D721Med (cell line): Measurements from ENCODE around the gene RTN1.

Experiments used
- DNase-seq: peaks from one replicate; pipeline ENCODE4 v3.0.0; 2011; ENCODE audit warnings: low spot score; ENCODE audit not compliant: insufficient read length
- FAIRE-seq: peaks from 2 replicates; lab custom pipeline; 2011; peaks lifted over from hg19 to GRCh38; lab: Jason Lieb, UNC
- CTCF ChIP-seq: IDR thresholded peaks from 2 replicates; pipeline ENCODE4 v1.5.1; 2012; ENCODE audit warnings: mild to moderate bottlenecking, control low read depth; ENCODE audit not compliant: insufficient read depth; ENCODE audit errors: missing control alignments

RTN1 gene, protein sequence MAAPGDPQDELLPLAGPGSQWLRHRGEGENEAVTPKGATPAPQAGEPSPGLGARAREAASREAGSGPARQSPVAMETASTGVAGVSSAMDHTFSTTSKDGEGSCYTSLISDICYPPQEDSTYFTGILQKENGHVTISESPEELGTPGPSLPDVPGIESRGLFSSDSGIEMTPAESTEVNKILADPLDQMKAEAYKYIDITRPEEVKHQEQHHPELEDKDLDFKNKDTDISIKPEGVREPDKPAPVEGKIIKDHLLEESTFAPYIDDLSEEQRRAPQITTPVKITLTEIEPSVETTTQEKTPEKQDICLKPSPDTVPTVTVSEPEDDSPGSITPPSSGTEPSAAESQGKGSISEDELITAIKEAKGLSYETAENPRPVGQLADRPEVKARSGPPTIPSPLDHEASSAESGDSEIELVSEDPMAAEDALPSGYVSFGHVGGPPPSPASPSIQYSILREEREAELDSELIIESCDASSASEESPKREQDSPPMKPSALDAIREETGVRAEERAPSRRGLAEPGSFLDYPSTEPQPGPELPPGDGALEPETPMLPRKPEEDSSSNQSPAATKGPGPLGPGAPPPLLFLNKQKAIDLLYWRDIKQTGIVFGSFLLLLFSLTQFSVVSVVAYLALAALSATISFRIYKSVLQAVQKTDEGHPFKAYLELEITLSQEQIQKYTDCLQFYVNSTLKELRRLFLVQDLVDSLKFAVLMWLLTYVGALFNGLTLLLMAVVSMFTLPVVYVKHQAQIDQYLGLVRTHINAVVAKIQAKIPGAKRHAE

DNA sequence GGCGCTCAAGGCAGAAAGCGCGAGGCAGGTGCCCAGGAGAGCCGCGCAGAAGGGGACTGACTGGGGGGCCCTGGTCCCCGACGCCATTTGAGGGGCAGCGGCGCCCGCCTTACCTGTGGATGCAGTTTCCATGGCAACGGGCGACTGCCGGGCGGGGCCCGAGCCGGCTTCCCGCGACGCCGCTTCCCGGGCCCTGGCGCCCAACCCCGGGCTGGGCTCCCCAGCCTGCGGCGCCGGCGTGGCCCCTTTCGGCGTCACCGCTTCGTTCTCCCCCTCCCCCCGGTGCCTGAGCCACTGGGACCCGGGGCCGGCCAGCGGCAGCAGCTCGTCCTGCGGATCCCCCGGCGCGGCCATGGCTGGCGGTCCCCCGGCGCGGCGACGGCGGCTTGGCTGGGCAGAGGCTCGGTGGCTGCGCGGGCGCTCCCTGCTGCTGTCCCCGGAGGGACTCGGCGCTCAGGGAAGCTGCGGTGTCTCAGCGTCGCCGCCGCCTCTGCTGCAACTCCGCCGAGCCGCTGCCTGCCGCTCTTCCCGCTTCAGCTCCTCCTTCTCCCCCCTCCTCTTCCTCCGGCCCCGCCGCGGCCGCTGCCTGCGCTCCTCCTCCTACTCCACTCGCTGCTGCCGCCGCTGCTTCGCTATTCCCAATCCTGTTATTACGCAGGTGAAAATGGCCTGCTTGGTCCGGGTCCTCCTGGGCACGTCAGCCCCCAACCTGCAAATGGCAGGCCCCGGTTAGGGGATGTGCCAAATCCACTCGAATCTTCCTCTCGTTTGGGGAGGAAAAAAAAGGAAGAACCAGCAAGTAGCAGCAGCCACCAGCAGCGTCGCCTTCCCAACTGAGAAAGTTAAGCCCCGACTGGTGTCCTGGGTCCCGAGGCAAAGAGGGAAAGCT is at the start of gene RTN1:
TSS of gene RTN1 (minus strand) at position 500 of the 889 bp plus-strand sequence. CDS start at position 354, 146 bp downstream.
- FAIRE-seq (no peak), DNase-seq (peak; percentile 18)
- no peak for TF ChIP-seq CTCF

GRCh38 chr14:59920378-59920683 is 49.8 kb upstream of the RTN1 start:
- no peak for TF ChIP-seq CTCF
- no peak for FAIRE-seq
- DNase-seq: no peak

- DNase-seq (no peak), FAIRE-seq (no peak)
- TF ChIP-seq CTCF: no peak
Observed at GRCh38 chr14:59919570-59920377, 49.2 kb upstream of the RTN1 start, which contains the start of gene LRRC9. Gene LRRC9 (plus strand): TSS chr14:59920144.

DNA sequence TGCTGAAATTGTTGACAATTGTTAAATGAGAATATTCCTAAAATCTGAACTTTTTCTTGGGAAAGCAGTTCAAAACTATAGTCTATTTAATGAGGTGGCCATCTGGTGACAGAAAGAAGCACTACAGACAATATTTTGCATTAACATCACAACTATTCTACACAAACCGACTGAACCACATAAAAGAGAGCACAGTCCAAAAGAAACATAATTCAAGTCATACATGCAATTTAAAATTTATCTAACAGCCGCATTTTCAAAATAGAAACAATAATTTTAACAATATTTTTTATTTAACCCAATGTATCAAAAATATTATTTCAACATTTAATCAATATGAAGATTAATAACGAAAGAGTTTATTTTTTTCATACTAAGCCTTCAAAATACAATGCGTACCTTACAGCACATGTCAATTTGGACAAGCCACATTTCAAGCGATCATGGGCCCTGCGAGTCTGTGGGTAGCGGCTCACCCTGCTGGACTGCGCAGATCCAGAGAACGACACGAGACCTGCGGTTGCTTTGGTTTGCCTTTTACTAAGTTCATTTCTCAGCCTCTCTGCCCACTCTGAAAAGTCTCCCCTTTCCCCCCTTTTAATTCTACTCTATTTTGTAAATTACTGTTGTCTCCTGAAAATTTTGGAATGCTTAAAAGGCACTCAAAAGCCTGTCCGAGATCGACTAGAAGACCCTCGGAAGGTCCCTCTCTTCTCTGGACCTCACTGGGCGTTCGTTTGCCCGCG is 48.4 kb upstream of the RTN1 start:
- FAIRE-seq: peak; percentile 16
- TF ChIP-seq CTCF: peak; percentile 53
- DNase-seq: peak; percentile 21

GRCh38 chr14:59913187-59913586 is 42.6 kb upstream of the RTN1 start:
- no peak for FAIRE-seq
- DNase-seq: no peak
- no peak for TF ChIP-seq CTCF

GRCh38 chr14:59912443-59912842 is 41.9 kb upstream of the RTN1 start:
- DNase-seq: no peak
- TF ChIP-seq CTCF: no peak
- no peak for FAIRE-seq
